KMS-11 (cell line): ENCODE data around the gene MTTP.

Source experiments
- H2AFZ ChIP-seq: fragments of 200-600 bp; sonication (generic); 2 replicates; pipeline ENCODE4 v1.6.1; 2016; ENCODE audit warnings: antibody characterized with exemption, mixed run types, low read depth
- H3K27ac ChIP-seq: fragments of 200-600 bp; sonication (generic); 2 replicates; pipeline ENCODE4 v1.6.1; 2016; ENCODE audit warnings: mild to moderate bottlenecking, mixed run types
- H3K27me3 ChIP-seq: fragments of 200-600 bp; sonication (generic); 2 replicates; pipeline ENCODE4 v1.6.1; 2017; ENCODE audit warnings: mild to moderate bottlenecking, low read depth, mixed run types, moderate library complexity; ENCODE audit not compliant: insufficient read depth
- H3K36me3 ChIP-seq: fragments of 200-600 bp; sonication (generic); 2 replicates; pipeline ENCODE4 v1.6.1; 2017; ENCODE audit warnings: mild to moderate bottlenecking, mixed run types; ENCODE audit not compliant: insufficient read depth
- H3K4me1 ChIP-seq: fragments of 200-600 bp; sonication (generic); 2 replicates; pipeline ENCODE4 v1.6.1; 2016; ENCODE audit warnings: mild to moderate bottlenecking, low read depth, mixed run types; ENCODE audit not compliant: poor library complexity, severe bottlenecking
- H3K4me2 ChIP-seq: fragments of 200-600 bp; sonication (generic); 2 replicates; pipeline ENCODE4 v1.7.0; 2016; ENCODE audit warnings: mild to moderate bottlenecking, mixed run types
- H3K4me3 ChIP-seq: fragments of 200-600 bp; sonication (generic); IDR thresholded peaks from 2 replicates; pipeline ENCODE4 v1.6.1; 2017; ENCODE audit warnings: low read depth, low read length, mixed read lengths; ENCODE audit not compliant: insufficient read depth
- H3K79me2 ChIP-seq: fragments of 200-600 bp; sonication (generic); 2 replicates; pipeline ENCODE4 v1.6.1; 2016; ENCODE audit warnings: low read depth, mixed run types; ENCODE audit not compliant: insufficient read depth
- H3K9ac ChIP-seq: fragments of 200-600 bp; sonication (generic); 2 replicates; pipeline ENCODE4 v1.6.1; 2016; ENCODE audit warnings: mild to moderate bottlenecking, mixed run types
- H4K20me1 ChIP-seq: fragments of 200-600 bp; sonication (generic); 2 replicates; pipeline ENCODE4 v1.6.1; 2016; ENCODE audit warnings: mild to moderate bottlenecking, mixed run types; ENCODE audit not compliant: insufficient read depth
- TF ChIP-seq, protein P1 (sequence below): fragments of 200-600 bp; sonication (generic); conservative IDR thresholded peaks from 2 replicates; pipeline ENCODE4 v1.6.1; 2017; ENCODE audit warnings: low read depth, mild to moderate bottlenecking, antibody characterized with exemption, low read length, moderate library complexity, mixed read lengths

Gene MTTP

GRCh38 chr4:99637174-99637573 lies 62.5 kb downstream of the MTTP start:
- Histone ChIP-seq H3K4me2 (no peak overlapping the region), H3K9ac (no peak overlapping the region), H3K27ac (no peak overlapping the region), H3K27me3 (no peaks in the 10 kb centered on the region), H3K4me3 (no peak overlapping the region), H2AFZ (no peak overlapping the region), H3K79me2 (no peaks in the 10 kb centered on the region), H3K4me1 (no peaks in the 10 kb centered on the region), H3K36me3 (no peaks in the 10 kb centered on the region), H4K20me1 (no peaks in the 10 kb centered on the region)
- TF ChIP-seq, protein P1, sequence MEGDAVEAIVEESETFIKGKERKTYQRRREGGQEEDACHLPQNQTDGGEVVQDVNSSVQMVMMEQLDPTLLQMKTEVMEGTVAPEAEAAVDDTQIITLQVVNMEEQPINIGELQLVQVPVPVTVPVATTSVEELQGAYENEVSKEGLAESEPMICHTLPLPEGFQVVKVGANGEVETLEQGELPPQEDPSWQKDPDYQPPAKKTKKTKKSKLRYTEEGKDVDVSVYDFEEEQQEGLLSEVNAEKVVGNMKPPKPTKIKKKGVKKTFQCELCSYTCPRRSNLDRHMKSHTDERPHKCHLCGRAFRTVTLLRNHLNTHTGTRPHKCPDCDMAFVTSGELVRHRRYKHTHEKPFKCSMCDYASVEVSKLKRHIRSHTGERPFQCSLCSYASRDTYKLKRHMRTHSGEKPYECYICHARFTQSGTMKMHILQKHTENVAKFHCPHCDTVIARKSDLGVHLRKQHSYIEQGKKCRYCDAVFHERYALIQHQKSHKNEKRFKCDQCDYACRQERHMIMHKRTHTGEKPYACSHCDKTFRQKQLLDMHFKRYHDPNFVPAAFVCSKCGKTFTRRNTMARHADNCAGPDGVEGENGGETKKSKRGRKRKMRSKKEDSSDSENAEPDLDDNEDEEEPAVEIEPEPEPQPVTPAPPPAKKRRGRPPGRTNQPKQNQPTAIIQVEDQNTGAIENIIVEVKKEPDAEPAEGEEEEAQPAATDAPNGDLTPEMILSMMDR: no peak

DNA sequence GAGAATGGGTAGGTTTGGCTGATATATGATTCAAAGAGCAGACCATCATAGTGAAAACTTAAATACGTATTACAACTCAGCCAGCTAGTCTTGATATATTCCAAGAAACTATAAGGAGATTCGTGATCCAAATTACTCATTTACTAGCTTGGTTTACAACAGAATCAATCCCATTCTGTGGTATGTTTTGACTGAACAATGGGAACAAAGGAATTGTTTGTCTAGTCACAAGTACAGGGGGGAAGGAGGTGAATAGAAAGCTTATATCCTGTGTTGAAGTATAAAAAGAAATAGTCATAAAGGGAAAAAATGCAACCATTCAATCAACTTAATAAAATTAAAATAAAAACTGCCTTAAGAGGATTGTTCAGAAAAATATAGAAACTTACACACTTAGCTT lies 66.1 kb downstream of the MTTP start:
- no peaks in the 10 kb centered on the region for H3K4me1 ChIP-seq
- no peaks in the 10 kb centered on the region for H3K36me3 ChIP-seq
- no peak overlapping the region for H3K4me3 ChIP-seq
- no peak overlapping the region for H3K27ac ChIP-seq
- H3K27me3 ChIP-seq: no peaks in the 10 kb centered on the region
- H4K20me1 ChIP-seq: no peaks in the 10 kb centered on the region
- no peak overlapping the region for H3K4me2 ChIP-seq
- H3K9ac ChIP-seq: no peak overlapping the region
- TF ChIP-seq, protein P1: no peak
- no peaks in the 10 kb centered on the region for H3K79me2 ChIP-seq
- no peak overlapping the region for H2AFZ ChIP-seq

- Histone ChIP-seq H3K27me3 (no peaks in the 10 kb centered on the region), H4K20me1 (no peaks in the 10 kb centered on the region), H3K36me3 (no peaks in the 10 kb centered on the region), H3K4me3 (no peak overlapping the region), H3K9ac (no peak overlapping the region), H2AFZ (no peak overlapping the region), H3K27ac (no peak overlapping the region), H3K79me2 (no peaks in the 10 kb centered on the region), H3K4me1 (no peaks in the 10 kb centered on the region), H3K4me2 (no peak overlapping the region)
- TF ChIP-seq, protein P1: no peak
Measured at GRCh38 chr4:99642725-99643489, 68.3 kb downstream of the MTTP start.

GRCh38 chr4:99644453-99644852 lies 69.8 kb downstream of the MTTP start:
- H3K27me3 ChIP-seq: no peaks in the 10 kb centered on the region
- TF ChIP-seq, protein P1: no peak

More at GRCh38 chr4:99644453-99644852, 69.8 kb downstream of the MTTP start:
- Histone ChIP-seq H3K27ac (no peak overlapping the region), H3K36me3 (no peaks in the 10 kb centered on the region), H4K20me1 (no peaks in the 10 kb centered on the region), H3K79me2 (no peaks in the 10 kb centered on the region), H3K4me1 (no peaks in the 10 kb centered on the region), H2AFZ (no peak overlapping the region), H3K4me2 (no peak overlapping the region), H3K4me3 (no peak overlapping the region), H3K9ac (no peak overlapping the region)
